Head of caudate nucleus (tissue), 42 donors: ENCODE measurements around the gene C6orf163.
A peak's percentile ranks its signal among the peaks of the same experiment; 100 is the strongest.

Experiments
- DNase-seq, 42 donors: peaks; one replicate each; pipeline versions ENCODE4 v3.0.0 to v3.0.0-alpha.2; 2020 to 2021; ENCODE audit warnings: mixed read lengths in 7 of 42
- intact Hi-C: fragments of 100-400 bp; cut with DNase I; formaldehyde crosslinking; loops from one replicate; pipeline ENCODE4 v1.15.0; 2022

Gene C6orf163

GRCh38 chr6:87397656-87398055 lies 53.0 kb downstream of the C6orf163 start:
- DNase-seq = no peak
- intact Hi-C loops = loop anchor here (10.0 kb wide), 1 partner anchor 243 kb away; the partner anchor contains the start of gene ZNF292

- no peak for DNase-seq
- intact Hi-C loops = no loop called here
Observed at GRCh38 chr6:87401832-87402231, 57.2 kb downstream of the C6orf163 start.

- DNase-seq = peak in 18 of 42 donors; percentile 11 to 77 (median 52)
- intact Hi-C loops = no loop called here
Observed at GRCh38 chr6:87407561-87407900, 62.9 kb downstream of the C6orf163 start.

GRCh38 chr6:87407901-87408720 lies 63.5 kb downstream of the C6orf163 start, which contains the start of gene CFAP206:
Gene CFAP206 (plus strand): TSS chr6:87407972. CDS start chr6:87409840, 1,868 bp downstream.
- peak; percentile 61 to 89 (median 79) for DNase-seq
- intact Hi-C loops = no loop called here

GRCh38 chr6:87408721-87409155 lies 64.1 kb downstream of the C6orf163 start:
- intact Hi-C loops = no loop called here
- no peak for DNase-seq
